PC-9 (cell line): ENCODE data around the gene CIAO2B.

Experiments
- CTCF ChIP-seq: fragments of 200-600 bp; sonication (generic); conservative IDR thresholded peaks from 2 replicates; pipeline ENCODE4 v1.6.1; 2017; ENCODE audit warnings: mixed run types, antibody characterized with exemption, mild to moderate bottlenecking, moderate library complexity
- EZH2 ChIP-seq: fragments of 200-600 bp; sonication (generic); IDR thresholded peaks from 2 replicates; pipeline ENCODE4 v1.8.0; 2017; ENCODE audit warnings: antibody characterized with exemption, low read depth

GRCh38 chr16:66968847-66969246, 34.6 kb upstream of the CIAO2B start:
- TF ChIP-seq CTCF (no peak), EZH2 (no peak)
